GM12878 (cell line): ENCODE data around the gene PASK. TPM values are rescaled to one million over a fixed set of nuclear protein-coding genes. Genes with fewer than 3 reads are reported as not detected.

ENCODE experiments used
- BCL3 ChIP-seq: IDR thresholded peaks from 2 replicates; pipeline ENCODE4 v1.6.1; 2011; ENCODE audit warnings: borderline replicate concordance, low read depth, mild to moderate bottlenecking, moderate library complexity, low read length; ENCODE audit not compliant: insufficient read depth, poor library complexity, severe bottlenecking
- NFIC ChIP-seq: IDR thresholded peaks from 2 replicates; pipeline ENCODE4 v1.6.1; 2012; ENCODE audit warnings: low read depth, mild to moderate bottlenecking, inconsistent platforms, low read length, moderate library complexity
- PBX3 ChIP-seq: IDR thresholded peaks from 2 replicates; pipeline ENCODE4 v1.6.1; 2011; ENCODE audit warnings: mild to moderate bottlenecking, low read depth, low read length, moderate library complexity; ENCODE audit not compliant: insufficient replicate concordance
- PML ChIP-seq: IDR thresholded peaks from 2 replicates; pipeline ENCODE4 v1.6.1; 2012; ENCODE audit warnings: low read length, inconsistent platforms
- SIX5 ChIP-seq: IDR thresholded peaks from 2 replicates; pipeline ENCODE4 v1.6.1; 2011; ENCODE audit warnings: mild to moderate bottlenecking, low read depth, low read length, moderate library complexity; ENCODE audit not compliant: severe bottlenecking
- SKIL ChIP-seq: fragments of 450-650 bp; IDR thresholded peaks from 2 replicates; pipeline ENCODE4 v1.6.1; 2017; ENCODE audit warnings: mild to moderate bottlenecking, low read depth, inconsistent platforms; ENCODE audit not compliant: poor library complexity, severe bottlenecking
- ZBTB4 ChIP-seq: fragments of 450-650 bp; formaldehyde crosslinking; IDR thresholded peaks from 2 replicates; pipeline ENCODE4 v1.4.0; 2022; ENCODE audit warnings: mild to moderate bottlenecking, moderate library complexity
- polyA plus RNA-seq, 11 experiments: library from polyadenylated mRNA; depleted of rRNA in 4 of 11; unstranded in 6 of 11; stranded (reverse) in 5 of 11; fragments of >200 nt; fragmentation: Nextera tagmentation in 4 of 11; fragmentation: Illumina TruSeq in 1 of 11; extraction: Ambion mirVana in 4 of 11; extraction: Trizol in 1 of 11; gene quantifications; 1 replicate in 1 of 11; 2 replicates in 10 of 11; pipeline versions ENCODE4 v1.2.1 to v1.2.3, GENCODE V29; 2011 to 2016; ENCODE audit warnings: inconsistent platforms in 2 of 11, missing spikeins in 2 of 11, low read depth in 1 of 11
- total RNA-seq, 4 experiments: library from RNA; depleted of rRNA in 3 of 4; stranded (reverse); fragments of >200 nt in 3 of 4; fragmentation: Illumina TruSeq in 1 of 4; extraction: Trizol in 1 of 4; gene quantifications; 2 replicates each; pipeline versions ENCODE4 v1.2.1 to v1.2.3, GENCODE V29; 2013 to 2021

PASK gene
- total and polyA plus RNA-seq, 10 of the 15 experiments (the other 5 are each of a cell fraction or from before 2014, with no cell fraction given) = 9.6 to 62.2 (median 28.5) TPM

- no peak for TF ChIP-seq PBX3
- TF ChIP-seq PML = no peak
- no peak for TF ChIP-seq SKIL
- TF ChIP-seq SIX5 = no peak
- TF ChIP-seq ZBTB4 = no peak
- TF ChIP-seq BCL3 = no peak
- no peak for TF ChIP-seq NFIC
Observed at GRCh38 chr2:241074901-241075540, 74.3 kb downstream of the PASK start (continued).
